HG02840 (cell line): ENCODE results near the gene ZNF460.
"Not testable (repeated sequence)": the region's sequence is repeated elsewhere in the genome, so short reads cannot be mapped to it uniquely, and the experiment has no call there.

Source experiments
- ATAC-seq: cut with Tn5 transposase; IDR thresholded peaks from one replicate; pipeline ENCODE4 v1.9.1; 2021; ENCODE audit warnings: mild to moderate bottlenecking, moderate library complexity, moderate number of reproducible peaks; ENCODE audit not compliant: unreplicated experiment, low FRiP score

Gene ZNF460

DNA sequence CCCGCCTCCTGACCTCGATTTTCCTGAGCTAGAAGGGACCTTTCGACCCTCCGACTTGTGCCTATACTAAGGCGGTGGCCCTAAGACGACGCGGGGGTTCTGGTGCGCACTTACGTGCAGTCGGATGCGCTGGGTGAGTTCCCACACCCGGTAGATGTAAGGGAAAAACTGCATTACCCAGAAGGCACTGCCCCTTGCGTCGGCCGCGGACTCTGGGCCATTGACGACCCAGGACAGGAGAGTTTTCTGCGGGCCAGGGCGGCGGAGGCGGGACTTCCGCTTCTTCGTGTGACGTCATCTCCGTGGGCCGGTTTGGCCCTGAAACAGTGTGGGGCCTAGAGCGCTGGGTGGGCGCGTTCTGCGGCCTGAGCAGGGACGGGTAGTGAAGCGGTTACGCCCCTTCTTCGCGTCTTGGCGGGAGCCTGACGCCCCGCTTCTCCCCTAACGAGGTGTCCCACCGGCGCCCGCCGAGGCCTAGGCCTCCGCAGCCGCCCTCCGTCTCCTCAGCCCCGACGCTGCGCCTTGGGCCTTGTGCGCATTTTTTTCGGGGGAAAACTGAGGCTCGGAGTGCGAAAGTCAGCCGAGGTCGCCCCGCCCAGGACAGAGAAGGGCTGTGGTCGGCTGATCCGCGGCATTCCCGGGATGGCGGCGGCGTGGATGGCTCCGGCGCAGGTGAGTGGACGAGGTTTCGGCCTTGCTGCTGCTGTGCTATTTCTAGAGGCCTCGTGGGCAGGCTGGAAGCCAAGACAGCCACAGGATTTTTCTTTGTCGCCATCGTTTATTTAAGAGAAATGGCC is at the start of gene ZNF460:
Gene ZNF460, plus strand, starts transcription at position 321 of the 797 bp plus-strand sequence. Its CDS starts 322 bp downstream, at position 643.
- peak; percentile 66 for ATAC-seq

DNA sequence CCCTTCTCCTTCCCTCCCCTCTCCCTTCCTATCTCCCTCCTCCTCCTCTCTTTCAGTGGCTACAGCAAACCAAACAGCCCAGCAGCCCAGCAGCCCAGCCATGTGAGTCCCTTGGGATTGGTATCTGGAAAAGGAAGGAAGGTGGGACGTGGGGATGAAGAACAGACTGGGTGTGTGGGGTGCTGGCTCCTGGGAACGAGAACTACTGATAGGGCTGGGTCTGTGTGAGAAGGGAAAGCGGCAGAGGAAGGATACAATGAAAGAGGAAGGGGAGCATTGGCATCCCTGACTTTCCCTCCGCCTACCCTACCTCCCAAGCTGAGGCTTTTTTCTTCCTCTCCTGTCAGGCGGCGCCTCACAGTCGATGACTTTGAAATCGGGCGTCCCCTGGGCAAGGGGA is 48.6 kb upstream of the ZNF460 start:
- ATAC-seq: no peak

GRCh38 chr19:57233207-57233606 is 47.1 kb upstream of the ZNF460 start:
- no peak for ATAC-seq

- ATAC-seq: no peak
Observed at GRCh38 chr19:57239982-57240310, 40.3 kb upstream of the ZNF460 start.

DNA sequence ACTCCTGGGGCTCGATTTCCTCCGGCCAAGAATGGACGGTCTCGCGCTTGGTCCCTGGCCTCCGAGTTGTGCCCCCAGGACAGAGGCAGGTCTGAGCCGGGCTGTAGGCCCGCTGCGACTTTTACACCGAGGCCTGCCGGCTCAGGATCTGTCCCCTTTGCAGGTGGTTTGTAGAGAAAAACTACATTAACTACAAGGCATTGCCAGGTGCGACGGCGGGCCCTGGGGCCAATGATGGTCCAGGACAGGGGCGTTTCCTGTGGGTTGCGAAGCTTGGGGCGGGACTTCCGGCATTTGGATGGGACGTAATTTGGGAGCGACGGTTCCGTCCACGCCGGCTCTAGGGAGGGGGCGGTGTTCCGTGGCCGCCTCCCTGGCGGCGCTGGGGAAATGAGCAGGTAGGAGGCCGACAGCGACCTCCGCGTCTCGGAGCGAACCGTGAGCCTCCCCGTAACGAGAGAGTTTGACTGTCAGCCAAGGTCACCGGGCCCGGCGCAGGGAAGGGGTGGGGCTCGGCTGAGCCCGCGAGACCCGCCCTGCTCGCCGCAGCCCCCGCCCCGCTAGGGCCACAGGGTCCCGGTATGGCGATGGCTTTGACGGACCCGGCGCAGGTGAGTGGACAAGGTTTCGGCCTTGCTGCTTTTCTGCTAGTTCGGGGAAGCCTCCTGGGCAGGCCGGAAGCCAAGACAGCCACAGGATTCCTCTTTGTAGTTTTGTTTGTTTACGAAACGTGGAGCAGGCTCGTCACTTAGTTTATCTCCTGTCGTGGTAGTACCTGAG is 39.8 kb upstream of the ZNF460 start, which contains the start of gene ZNF805:
Gene ZNF805, plus strand, starts transcription at position 322 of the 780 bp plus-strand sequence. Its CDS starts 260 bp downstream, at position 582.
- peak; percentile 94 for ATAC-seq

- no peak for ATAC-seq
Observed at GRCh38 chr19:57241176-57241575, 39.1 kb upstream of the ZNF460 start.

DNA sequence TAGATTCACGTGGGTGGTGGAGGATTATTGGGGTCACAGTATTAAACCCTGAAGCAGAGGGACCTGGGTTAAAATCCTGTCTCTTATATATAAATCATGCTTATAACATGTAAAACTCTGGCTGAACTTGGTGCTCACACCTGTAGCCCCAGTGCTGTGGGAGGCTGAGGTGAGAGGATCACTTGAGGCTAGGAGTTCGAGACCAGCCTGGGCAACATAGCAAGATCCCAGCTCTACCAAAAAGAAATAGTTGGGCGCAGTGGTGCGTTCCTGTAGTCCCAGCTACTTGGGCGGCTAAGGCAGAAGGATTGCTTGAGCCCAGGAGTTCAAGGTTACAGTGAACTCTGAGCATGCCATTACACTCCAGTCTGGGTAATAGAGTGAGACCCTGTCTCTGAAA is 37.5 kb upstream of the ZNF460 start:
- ATAC-seq: no peak

- no peak for ATAC-seq
Observed at GRCh38 chr19:57244513-57244912, 35.8 kb upstream of the ZNF460 start.

- no peak for ATAC-seq
Observed at GRCh38 chr19:57245066-57245465, 35.2 kb upstream of the ZNF460 start.

- ATAC-seq: no peak
Observed at GRCh38 chr19:57245959-57246358, 34.3 kb upstream of the ZNF460 start.

DNA sequence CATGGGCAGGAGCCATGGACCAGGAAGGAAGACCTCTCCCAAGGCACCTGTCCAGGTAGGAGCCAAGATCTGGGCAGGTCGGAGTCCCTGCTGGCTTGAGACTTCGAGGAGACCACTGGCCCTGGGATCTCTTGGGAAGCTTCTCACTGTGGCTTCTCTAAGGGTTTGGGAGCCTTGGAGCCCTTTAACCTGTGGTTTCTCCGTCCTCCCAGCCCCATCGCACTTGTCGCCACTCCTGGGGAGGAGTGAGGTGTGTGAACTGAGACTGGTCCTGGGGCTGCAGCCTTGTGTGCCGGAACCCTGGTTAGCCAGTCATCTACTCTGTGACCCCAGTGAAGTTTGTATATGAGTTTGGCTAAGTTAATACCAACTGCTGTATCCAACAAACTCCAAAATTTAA is 31.6 kb upstream of the ZNF460 start:
- no peak for ATAC-seq

GRCh38 chr19:57249329-57249728 is 31.0 kb upstream of the ZNF460 start:
- ATAC-seq: no peak

DNA sequence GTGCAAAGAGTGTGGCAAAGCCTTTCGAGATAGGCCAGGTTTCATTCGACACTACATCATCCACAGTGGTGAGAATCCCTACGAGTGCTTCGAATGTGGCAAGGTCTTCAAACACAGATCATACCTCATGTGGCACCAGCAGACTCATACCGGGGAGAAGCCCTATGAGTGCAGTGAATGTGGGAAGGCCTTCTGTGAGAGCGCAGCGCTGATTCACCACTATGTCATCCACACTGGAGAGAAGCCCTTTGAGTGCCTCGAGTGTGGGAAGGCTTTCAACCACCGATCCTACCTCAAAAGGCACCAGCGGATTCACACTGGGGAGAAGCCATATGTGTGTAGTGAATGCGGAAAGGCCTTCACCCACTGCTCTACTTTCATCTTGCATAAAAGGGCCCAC is 26.5 kb upstream of the ZNF460 start:
- not testable (repeated sequence) for ATAC-seq

GRCh38 chr19:57262044-57262443 is 18.2 kb upstream of the ZNF460 start:
- ATAC-seq: no peak

- no peak for ATAC-seq
Observed at GRCh38 chr19:57263244-57263741, 17.0 kb upstream of the ZNF460 start.

GRCh38 chr19:57267291-57267690 is 13.0 kb upstream of the ZNF460 start:
- ATAC-seq: no peak

DNA sequence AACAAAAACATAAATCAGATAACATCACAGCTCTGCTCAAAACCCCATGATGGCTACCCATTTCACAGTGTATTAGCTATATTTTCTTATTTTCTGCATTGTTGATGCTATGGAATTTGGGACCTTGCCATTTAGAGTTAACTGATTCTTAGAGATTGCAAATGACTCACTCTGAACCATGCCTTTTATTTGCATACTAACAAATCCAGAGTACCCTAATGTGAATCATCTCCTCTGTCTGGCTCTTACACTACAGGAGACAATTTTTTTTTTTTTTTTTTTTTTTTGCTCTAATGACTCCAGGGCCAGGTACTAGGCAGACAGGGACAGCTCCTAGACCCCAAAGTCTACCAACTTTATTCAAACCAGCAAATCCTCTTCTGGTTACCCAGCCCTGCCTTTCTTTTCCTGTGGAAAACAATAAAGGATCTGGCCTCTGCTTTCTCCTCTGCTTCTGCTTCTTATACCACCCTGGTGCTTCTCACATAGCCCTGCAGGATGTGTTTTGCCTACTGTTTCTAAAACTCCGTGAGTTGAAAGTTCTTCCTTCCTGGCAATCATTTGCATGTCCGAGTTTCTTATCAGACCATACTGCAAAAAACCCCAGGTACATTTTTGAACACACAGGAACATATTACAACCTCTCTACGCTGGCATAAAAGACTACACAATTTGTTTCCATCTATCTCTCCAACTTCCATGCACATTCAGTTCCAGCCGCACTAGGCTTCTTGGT is 10.6 kb upstream of the ZNF460 start:
- ATAC-seq: no peak

- no peak for ATAC-seq
Observed at GRCh38 chr19:57271280-57271679, 9.0 kb upstream of the ZNF460 start.

DNA sequence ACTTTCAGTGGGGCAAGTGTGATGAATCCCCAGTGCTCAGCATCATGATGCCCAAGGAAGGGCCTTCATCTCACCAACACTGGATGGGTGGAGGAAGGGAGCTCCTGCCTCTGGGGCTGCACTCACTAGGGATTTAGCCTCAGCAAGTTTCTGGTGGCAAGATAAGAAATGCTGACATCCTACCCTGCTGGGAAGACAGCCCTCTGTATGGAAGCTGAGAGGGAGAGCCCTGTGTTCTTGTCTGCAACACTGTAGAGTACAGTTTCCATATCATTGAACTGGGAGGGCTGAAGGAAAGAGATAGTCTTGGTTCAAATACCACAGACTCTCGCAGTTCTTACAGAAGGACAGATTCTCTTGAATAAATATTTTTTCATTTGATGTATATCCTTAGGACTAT is 7.3 kb upstream of the ZNF460 start:
- ATAC-seq: no peak

DNA sequence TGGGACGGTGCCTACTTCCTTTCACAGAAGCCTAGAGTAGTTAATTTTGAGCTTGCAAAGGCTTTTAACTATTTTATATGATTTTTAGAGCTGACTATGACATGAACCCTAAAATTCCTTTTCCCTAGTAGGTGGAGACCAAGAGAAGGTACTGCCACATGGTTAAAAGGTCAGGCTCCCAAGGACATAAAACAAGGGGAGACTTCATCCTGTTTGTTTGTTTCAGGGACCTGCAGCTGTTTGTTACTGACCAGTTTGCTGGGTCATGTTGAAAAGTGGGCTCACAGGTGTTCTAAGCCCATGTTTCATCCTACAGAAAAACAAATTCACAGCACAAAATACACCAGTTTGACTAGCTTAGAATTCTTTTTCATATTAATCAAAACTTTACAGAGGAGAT is 3.9 kb upstream of the ZNF460 start:
- no peak for ATAC-seq

GRCh38 chr19:57278481-57278880 is 1.8 kb upstream of the ZNF460 start:
- ATAC-seq: not testable (repeated sequence)
